Amniotic epithelial cell (primary cell): Measurements from ENCODE around the gene KCTD17.

Source experiments
- DNase-seq: peaks from one replicate; pipeline ENCODE4 v3.0.0-alpha.2; 2010; ENCODE audit warnings: low read depth

The KCTD17 gene

GRCh38 chr22:37043209-37043827 lies 8.2 kb upstream of the KCTD17 start:
- no peak for DNase-seq

DNA sequence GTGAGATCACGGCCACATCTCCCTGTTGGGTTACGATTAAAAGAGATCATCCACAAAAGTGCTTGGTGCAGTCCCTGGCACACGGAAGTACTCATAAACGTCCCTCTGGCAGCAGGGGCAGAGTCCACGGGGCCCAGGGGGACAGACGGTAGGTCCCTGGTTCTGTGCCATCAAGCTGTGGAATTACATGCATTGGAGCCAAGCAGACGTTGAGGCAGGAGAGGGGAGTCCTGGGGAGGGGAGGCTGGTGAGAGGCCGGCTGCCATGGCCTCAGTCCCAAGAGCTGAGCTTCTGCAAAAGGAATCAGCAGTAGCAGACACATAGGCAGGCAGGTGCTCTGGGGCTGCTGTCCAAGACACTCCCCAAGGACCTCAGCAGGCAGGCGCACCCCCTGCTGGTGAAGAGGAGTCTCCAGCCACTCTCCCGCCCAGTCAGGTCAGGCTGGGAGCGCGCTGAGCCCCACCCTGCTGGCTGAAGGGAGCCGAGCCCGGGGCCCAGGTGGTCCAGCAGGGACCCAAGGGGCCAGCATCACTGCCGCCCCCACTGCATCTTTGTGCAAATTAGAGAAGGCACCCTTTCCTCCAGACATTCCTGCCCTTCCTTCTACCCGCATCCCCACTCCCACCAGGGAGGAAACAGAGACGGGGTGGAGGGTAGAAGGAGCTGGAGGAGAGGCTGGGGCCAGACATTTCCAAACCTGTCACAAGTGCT lies 7.6 kb upstream of the KCTD17 start:
- peak; percentile 56 for DNase-seq

GRCh38 chr22:37044634-37045625 lies 6.6 kb upstream of the KCTD17 start:
- DNase-seq: no peak

DNA sequence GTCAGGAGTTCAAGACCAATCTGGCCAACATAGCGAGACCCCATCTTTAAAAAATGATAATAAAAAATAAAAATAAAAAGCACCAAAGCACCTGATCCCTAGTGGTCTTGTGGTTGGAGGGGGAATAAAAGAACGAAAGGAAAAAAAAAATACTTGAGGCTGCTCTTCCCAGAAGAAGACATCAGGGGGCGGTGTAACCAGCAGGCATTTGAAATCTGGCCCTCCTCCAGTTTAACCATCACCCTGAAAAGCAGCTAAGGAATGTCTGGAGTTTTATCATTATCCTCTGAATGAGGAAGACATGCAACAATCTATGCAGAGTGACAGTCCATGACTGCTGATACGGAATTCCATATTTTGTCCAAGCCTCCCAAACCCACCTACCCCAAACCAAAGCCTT lies 5.6 kb upstream of the KCTD17 start:
- peak; percentile 65 for DNase-seq

DNA sequence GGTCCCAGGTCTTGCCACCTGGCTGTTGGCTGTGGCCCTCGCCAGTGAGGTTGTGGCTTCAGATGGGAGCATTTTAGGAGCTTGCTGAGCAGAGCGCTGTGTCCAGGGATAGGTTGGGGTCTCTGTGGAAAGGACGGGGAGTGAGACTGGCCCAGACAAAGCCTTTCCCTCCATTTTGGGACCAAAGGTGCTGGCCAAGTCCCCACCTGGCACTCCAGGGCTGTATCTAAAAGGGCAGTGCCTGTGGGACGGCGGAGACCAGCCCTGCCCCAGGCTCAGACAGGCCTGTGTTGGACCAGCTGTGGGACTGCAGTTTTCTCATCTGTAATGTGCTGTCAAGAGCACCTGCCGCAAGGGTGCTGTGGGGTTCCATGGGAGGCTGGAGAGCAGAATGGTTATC lies 5.0 kb upstream of the KCTD17 start:
- no peak for DNase-seq

DNA sequence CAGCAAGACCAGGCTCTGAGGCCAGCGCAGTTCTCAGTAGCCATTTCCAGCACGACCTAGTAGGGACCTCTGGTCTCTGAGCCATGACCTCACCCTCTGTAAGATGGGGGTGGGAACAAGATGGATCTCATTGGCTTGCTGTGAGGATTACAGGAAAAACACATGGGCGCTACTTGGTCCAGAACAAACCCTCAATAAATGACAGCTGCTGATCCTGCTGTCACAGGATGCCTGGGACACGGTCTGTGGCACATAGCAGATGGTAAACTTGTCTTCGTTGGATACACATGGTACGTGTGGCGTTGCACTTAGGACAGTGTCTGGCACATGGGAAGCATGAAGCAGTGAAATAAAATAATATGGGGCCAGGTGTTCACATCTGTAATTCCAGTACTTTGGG lies 4.5 kb upstream of the KCTD17 start:
- DNase-seq: no peak

DNA sequence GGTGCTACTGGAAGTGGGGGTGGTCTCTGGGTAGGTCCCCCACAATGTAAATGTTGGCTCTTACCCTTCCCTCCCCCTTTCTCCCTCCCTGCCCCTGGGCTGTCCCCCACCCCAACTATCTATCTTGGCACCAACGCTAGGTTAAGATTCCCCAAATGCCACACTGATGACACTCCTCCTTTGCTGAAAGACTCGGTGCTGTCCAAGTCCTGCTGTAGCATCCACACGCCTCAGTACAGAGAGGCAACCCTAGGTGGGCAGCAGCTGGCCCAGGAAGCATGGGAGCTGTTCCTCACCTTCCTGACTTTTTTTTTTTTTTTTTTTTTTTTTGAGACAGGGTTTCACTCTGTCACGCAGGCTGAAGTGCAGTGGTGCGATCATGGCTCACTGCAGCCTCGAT lies 3.4 kb upstream of the KCTD17 start:
- DNase-seq: no peak

- no peak for DNase-seq
Observed at GRCh38 chr22:37049224-37049623, 2.3 kb upstream of the KCTD17 start.

DNA sequence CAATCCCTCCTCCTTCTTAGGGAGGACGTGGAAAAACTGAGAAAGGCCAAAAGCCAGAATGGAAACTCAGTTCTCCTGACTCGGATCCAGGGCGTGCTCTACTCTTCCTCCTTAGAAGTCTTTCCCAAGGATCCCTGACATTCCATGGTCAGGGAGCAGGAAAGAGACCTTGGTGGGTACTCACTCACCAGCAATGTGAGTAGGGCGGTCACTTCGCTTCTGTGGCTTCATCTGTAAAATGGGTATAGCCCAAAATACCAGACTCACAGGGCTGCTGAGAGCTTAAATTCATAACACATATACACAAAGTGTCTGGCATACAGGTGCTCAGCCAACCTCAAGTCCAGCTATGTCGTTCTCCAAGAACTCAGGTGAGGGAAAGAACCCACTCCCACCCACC lies 629 bp upstream of the KCTD17 start:
- DNase-seq: no peak

DNA sequence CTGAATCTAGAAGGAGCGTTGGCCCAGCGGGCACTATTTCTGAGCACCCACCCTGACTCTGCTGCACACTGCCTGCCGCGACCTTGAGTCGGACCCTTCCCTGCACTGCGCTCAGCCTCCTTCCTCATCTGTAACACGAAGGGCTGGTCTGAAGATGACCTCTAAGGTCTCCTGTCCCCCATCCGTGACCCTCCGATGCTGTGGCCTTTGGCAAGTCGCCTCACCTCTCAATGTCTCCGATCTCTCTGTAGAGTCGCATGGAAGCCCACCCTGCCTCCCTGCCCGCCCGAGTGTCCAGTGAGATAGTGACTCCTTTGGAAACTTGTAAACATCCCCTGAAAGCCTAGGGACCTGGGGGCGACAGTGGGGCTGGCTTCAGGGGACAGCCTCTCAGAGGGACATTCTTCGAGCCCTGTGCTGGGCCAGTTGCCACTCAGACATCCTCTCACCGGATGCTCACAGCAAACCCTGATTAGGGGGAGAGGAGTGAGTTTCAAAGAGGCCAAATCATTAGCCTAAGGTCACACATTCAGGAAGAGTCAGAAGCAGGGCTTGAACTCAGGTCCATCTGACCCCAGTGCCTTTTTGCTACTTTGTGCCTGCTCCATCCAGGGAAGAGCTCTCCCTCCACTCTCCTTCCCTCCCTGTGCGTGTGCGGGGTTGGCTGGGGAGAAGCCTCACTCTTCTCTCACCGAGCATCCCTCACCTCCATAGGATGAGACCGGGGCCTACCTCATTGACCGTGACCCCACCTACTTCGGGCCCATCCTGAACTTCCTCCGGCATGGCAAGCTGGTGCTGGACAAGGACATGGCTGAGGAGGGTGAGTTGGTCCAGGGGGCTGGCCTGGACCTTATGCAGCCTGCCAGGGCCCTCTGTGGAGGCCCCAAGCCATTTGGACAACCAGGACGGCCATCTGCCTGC lies 1.1 kb downstream of the KCTD17 start:
- no peak for DNase-seq

- no peak for DNase-seq
Observed at GRCh38 chr22:37053310-37054055, 1.9 kb downstream of the KCTD17 start.

GRCh38 chr22:37054056-37054395 lies 2.5 kb downstream of the KCTD17 start:
- DNase-seq: no peak

- no peak for DNase-seq
Observed at GRCh38 chr22:37054600-37055365, 3.2 kb downstream of the KCTD17 start.

GRCh38 chr22:37056246-37056645 lies 4.7 kb downstream of the KCTD17 start:
- no peak for DNase-seq

GRCh38 chr22:37057226-37057625 lies 5.7 kb downstream of the KCTD17 start:
- DNase-seq: no peak

DNA sequence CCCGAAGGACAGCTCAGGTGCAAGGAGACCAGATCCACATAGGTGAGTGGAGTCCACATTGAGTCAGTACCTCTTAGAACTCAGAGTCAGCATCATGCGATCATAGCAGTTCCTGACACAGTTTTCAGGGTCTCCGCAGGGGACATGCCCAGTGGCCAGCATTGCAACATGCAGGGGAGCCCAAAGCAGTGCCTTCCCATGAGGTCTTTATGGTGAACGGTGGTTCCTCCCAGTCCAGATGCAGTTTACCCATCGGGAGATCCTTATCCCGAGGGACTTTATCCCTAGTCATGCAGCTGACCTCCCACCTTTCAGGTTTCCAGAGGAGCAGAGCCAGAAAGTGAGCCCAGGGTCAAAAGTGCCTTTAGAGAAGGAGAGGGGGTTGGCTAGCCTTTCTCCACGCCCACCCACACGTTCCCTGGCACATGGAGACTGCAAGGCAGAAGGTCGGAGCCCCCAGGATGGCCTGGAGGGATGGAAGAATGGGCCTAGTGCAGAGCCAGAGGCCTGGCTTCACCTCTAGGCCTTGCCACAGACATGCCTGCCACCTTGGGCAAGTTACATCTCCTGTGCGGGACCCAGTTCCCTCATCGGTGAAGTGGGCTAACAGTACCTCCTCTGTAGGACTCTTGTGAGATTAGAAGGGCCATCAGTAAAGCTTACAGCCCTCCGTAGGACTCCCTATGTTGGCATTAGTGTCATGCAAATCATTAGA lies 6.4 kb downstream of the KCTD17 start:
- no peak for DNase-seq

- DNase-seq: no peak
Observed at GRCh38 chr22:37058917-37059701, 7.6 kb downstream of the KCTD17 start.

DNA sequence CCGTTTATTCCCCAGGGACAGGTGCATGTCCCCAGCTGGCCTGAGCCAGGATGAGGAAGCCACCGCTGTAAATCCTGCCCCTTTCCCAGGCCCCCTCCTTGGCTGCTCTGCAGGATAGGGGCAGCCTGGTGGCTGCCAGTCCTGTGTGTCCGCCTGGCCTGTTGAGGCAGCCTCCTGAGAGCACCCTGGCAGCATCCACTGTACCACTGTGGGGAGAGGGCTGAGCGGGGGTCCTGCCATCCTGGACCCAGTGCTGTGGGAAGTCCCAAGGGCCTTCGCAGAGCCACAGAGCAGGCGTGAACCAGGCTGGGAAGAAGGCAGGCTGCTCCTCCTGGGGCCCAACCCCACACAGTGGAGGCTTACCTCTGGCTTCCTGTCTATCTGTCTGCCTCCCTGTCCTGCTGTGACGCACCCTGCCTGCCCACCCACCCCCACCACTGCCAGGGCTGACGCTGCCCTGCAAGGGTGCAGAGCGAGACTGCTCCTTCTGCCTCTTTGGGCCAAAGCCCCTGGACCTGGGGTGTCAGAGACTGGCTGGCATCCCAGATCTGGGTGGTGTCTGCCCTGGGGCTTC lies 8.4 kb downstream of the KCTD17 start:
- DNase-seq: no peak
